Vagina (tissue), 2 donors: ENCODE results near the gene FAF1.

ENCODE experiments used
- POLR2A ChIP-seq, 2 donors: fragments of 450-650 bp; IDR thresholded peaks; one replicate each; pipeline ENCODE4 v1.6.1; 2017; ENCODE audit warnings: antibody characterized with exemption in 2 of 2, mild to moderate bottlenecking in 2 of 2, moderate library complexity in 2 of 2
- TF ChIP-seq, protein P1 (sequence below), 3 experiments: fragments of 450-650 bp in 2 of 3; fragments of 200-600 bp in 1 of 3; sonication (generic) in 1 of 3; IDR thresholded peaks; one replicate each; pipeline ENCODE4 v1.5.1; 2017 to 2019; ENCODE audit warnings: antibody characterized with exemption in 3 of 3, mild to moderate bottlenecking in 2 of 3, moderate library complexity in 2 of 3

DNA sequence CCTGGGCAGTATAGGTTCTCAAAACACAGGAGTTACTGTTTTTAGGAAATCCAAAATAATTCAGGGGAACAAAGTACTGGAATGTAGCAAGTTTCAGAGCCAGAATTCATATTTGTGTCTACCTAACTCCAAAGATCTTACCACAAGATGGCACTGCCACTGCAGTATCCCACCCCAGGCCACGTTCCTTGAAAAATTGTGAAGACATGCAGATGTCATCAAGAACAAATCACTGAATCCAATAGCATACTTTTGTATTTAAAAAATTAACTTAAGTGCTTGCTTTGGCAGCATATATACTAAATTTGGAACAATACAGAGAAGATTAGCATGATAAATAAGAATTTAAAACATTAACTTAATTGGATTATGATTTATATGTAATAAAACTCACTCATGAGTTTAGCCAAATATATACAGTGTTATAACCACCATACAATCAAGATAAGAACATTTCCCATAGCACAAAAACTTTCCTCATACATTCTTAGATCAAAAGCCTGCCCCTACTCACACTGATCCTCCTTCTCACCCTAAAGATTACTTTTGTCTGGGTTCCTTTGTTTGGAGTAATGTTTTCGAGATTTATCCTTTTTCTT lies 209.9 kb downstream of the FAF1 start:
- TF ChIP-seq, protein P1, sequence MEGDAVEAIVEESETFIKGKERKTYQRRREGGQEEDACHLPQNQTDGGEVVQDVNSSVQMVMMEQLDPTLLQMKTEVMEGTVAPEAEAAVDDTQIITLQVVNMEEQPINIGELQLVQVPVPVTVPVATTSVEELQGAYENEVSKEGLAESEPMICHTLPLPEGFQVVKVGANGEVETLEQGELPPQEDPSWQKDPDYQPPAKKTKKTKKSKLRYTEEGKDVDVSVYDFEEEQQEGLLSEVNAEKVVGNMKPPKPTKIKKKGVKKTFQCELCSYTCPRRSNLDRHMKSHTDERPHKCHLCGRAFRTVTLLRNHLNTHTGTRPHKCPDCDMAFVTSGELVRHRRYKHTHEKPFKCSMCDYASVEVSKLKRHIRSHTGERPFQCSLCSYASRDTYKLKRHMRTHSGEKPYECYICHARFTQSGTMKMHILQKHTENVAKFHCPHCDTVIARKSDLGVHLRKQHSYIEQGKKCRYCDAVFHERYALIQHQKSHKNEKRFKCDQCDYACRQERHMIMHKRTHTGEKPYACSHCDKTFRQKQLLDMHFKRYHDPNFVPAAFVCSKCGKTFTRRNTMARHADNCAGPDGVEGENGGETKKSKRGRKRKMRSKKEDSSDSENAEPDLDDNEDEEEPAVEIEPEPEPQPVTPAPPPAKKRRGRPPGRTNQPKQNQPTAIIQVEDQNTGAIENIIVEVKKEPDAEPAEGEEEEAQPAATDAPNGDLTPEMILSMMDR (IDR thresholded peaks at IDR 0.05): no peak
- no peak for TF ChIP-seq POLR2A (IDR thresholded peaks at IDR 0.05)
